ENCODE results near the gene DOCK7. TPM values are rescaled to one million over a fixed set of nuclear protein-coding genes. Genes with fewer than 3 reads are reported as not detected.

Gene DOCK7
- polyA plus RNA-seq, 1 of the 3 experiments (the other 2 are of a cell fraction), result 27.6 TPM

- Histone ChIP-seq H3K27me3 (ENCODE audit: insufficient read depth) (no peaks in the 10 kb centered on the region), H4K20me1 (ENCODE audit: insufficient read depth) (peaks cover 21% of the 10 kb centered on the region; the same call in 1 of the 2 replicates), H3K4me2 (peak within 1 kb of the TSS; percentile 88), H3F3A (replicated peaks; ENCODE audit: insufficient read depth) (peaks cover 23% of the 10 kb centered on the region), H3K9me2 (no peaks in the 10 kb centered on the region), H3K9ac (peak within 1 kb of the TSS; percentile 99), H3K4me3 (ENCODE audit: low read depth in 2 of 2, low read length in 1 of 2) (peak within 1 kb of the TSS; percentile 94 to 96), H2AFZ (ENCODE audit: low read depth) (peak within 1 kb of the TSS; percentile 88), H3K4me1 (ENCODE audit: control insufficient read depth in 1 of 2, insufficient read depth in 2 of 2, low read depth in 1 of 2, low read length in 1 of 2) (peaks cover 3 to 13% of the 10 kb centered on the region in 2 experiments; a peak in 3 of 4 replicates), H3K79me2 (ENCODE audit: insufficient read depth) (peaks cover 48% of the 10 kb centered on the region), H3K9me3 (no peaks in the 10 kb centered on the region), H3K36me3 (replicated peaks in 1 of 2; ENCODE audit: control insufficient read depth in 1 of 2, insufficient read depth in 2 of 2, low read length in 1 of 2) (peaks cover 12 to 18% of the 10 kb centered on the region in 2 experiments), H3K27ac (ENCODE audit: low read depth in 2 of 2, low read length in 1 of 2) (peak within 1 kb of the TSS; percentile 97 to 100)
- ChIA-PET CTCF (interaction anchor here (0.8 to 2.1 kb wide), 8 partner anchors 10 to 354 kb away, joined by 3 to 11 read pairs (median 4); no protein-coding TSS in a partner anchor), POLR2A (interaction anchor here (0.6 to 1.7 kb wide), 10 partner anchors 9 to 694 kb away, joined by 3 to 6 read pairs (median 3); no protein-coding TSS in a partner anchor)
- WGBS (ENCODE audit: low lambda C conversion rate), result 1% methylated on average over 48 of the region's 76 CpGs
- DNase-seq, result peak; percentile 95
- no peak for TF ChIP-seq EZH2phosphoT487 (IDR thresholded peaks at IDR 0.05; ENCODE audit: borderline replicate concordance, low read depth)
- no peak for TF ChIP-seq JUND (IDR thresholded peaks at IDR 0.05)
- peak; percentile 48; the same call in 1 of the 2 replicates for TF ChIP-seq TAF1 (IDR thresholded peaks at IDR 0.05; ENCODE audit: borderline replicate concordance, low read depth, low read length)
- TF ChIP-seq YY1 (IDR thresholded peaks at IDR 0.05; ENCODE audit: low read depth), result no peak
- no peak for TF ChIP-seq USF2 (IDR thresholded peaks at IDR 0.05; ENCODE audit: borderline replicate concordance, low read depth, low read length)
- 0 out of 2 replicates have a peak, but pooled peaks have one; percentile 3 for TF ChIP-seq TEAD4 (IDR thresholded peaks at IDR 0.05; ENCODE audit: borderline replicate concordance, insufficient read depth)
- no peak for TF ChIP-seq SMC3 (IDR thresholded peaks at IDR 0.05; ENCODE audit: low read depth, low read length)
- peak; percentile 41; the same call in 1 of the 2 replicates for TF ChIP-seq PBX3 (IDR thresholded peaks at IDR 0.05)
- no peak for TF ChIP-seq MEF2A (IDR thresholded peaks at IDR 0.05; ENCODE audit: borderline replicate concordance, low read depth)
- no peak for TF ChIP-seq CTCF (IDR thresholded peaks at IDR 0.05)
- no peak for TF ChIP-seq SIN3A (IDR thresholded peaks at IDR 0.05; ENCODE audit: borderline replicate concordance, low read depth, low read length)
- no peak for TF ChIP-seq RCOR1 (IDR thresholded peaks at IDR 0.05; ENCODE audit: low read length)
- TF ChIP-seq FOXM1 (IDR thresholded peaks at IDR 0.05; ENCODE audit: low read depth), result no peak; the same call in 1 of the 2 replicates
- no peak; the same call in 1 of the 2 replicates for TF ChIP-seq RFX5 (IDR thresholded peaks at IDR 0.05; ENCODE audit: low read length)
- no peak for TF ChIP-seq TCF12 (IDR thresholded peaks at IDR 0.05)
- TF ChIP-seq ZBTB33 (IDR thresholded peaks at IDR 0.05; ENCODE audit: borderline replicate concordance, low read depth), result peak; percentile 74; the same call in 1 of the 2 replicates
- TF ChIP-seq USF1 (IDR thresholded peaks at IDR 0.05; ENCODE audit: borderline replicate concordance, low read depth), result no peak
- no peak; the same call in 1 of the 2 replicates for TF ChIP-seq GABPA (IDR thresholded peaks at IDR 0.05; ENCODE audit: low read depth)
- TF ChIP-seq POLR2AphosphoS5 (IDR thresholded peaks at IDR 0.05; ENCODE audit: low read depth, low read length), result peak; percentile 78
- TF ChIP-seq GATA2 (CRISPR knock-in tag; IDR thresholded peaks at IDR 0.05), result no peak
- peak; percentile 59 for TF ChIP-seq MXI1 (IDR thresholded peaks at IDR 0.05; ENCODE audit: low read depth, low read length)
- peak; percentile 23; the same call in 1 of the 2 replicates for TF ChIP-seq NRF1 (IDR thresholded peaks at IDR 0.05; ENCODE audit: low read depth, low read length)
- peak; percentile 63 for TF ChIP-seq CHD2 (IDR thresholded peaks at IDR 0.05; ENCODE audit: low read length, partially characterized antibody)
- no peak for TF ChIP-seq RXRA (IDR thresholded peaks at IDR 0.05; ENCODE audit: borderline replicate concordance, low read depth)
- no peak for TF ChIP-seq RAD21 (IDR thresholded peaks at IDR 0.05; ENCODE audit: low read length)
- peak; percentile 64 for TF ChIP-seq MAX (IDR thresholded peaks at IDR 0.05; ENCODE audit: low read depth)
Measured at GRCh38 chr1:62436466-62437272, 251.5 kb downstream of the DOCK7 start, which contains the start of gene USP1. Gene USP1 (plus strand): TSS chr1:62437049. CDS start chr1:62439868, 2,819 bp downstream.

Measured in SK-N-SH (cell line).